Prostate gland (tissue), 2 donors: Measurements from ENCODE around the gene DAPK1.

ENCODE experiments used
- POLR2AphosphoS5 ChIP-seq: sonication (generic); formaldehyde crosslinking; IDR thresholded peaks from one replicate; pipeline ENCODE4 v1.6.1; 2017; ENCODE audit warnings: antibody characterized with exemption
- TF ChIP-seq, protein P1 (sequence below), 4 experiments: fragments of 200-600 bp in 2 of 4; fragments of 450-650 bp in 2 of 4; sonication (generic) in 2 of 4; IDR thresholded peaks; 1 replicate in 3 of 4; 2 replicates in 1 of 4; pipeline ENCODE4 v1.5.1; 2016 to 2019; ENCODE audit warnings: antibody characterized with exemption in 4 of 4, mild to moderate bottlenecking in 2 of 4, moderate library complexity in 2 of 4

DNA sequence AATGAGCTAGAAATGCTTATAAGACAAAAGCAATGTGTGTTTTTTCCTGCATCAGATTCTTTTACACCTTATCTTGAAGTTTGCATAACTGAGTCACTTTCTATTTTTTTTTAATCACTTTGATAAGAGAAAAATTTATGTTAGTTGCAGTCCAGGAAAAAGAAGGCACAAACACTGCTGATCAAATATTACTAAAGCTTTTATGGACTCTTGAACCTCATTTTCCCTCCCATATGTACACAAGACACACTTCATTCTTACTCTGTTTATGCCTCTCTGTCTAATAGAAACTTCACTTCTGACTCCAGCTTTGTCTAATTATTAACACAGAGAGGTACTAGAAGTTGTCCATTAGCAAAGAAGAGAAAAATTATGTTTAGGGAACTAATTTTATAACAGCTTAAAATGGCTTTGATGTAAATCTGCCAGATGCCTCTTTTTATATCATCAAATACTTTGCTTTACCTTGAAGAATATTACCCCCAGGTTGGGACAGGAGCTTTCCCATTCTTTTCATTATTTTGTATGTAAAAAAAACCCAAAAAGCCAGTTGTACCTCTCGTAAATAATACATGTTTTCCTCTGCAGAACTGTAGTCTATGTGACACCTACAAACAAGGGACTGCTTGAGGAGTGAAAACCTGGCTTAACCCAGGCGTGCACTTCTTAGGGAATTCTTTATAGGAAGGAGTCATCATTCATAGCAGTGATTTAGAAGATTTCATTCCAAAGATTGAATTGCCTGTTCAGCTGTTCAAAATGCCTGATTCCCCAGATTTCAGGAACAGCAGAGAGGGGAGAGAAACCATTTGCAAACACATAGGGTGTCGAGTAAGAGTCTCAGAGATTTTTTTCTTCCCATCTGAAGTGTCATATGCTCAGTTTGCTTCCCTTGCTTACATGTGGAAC is 72.6 kb downstream of the DAPK1 start:
- TF ChIP-seq, protein P1, sequence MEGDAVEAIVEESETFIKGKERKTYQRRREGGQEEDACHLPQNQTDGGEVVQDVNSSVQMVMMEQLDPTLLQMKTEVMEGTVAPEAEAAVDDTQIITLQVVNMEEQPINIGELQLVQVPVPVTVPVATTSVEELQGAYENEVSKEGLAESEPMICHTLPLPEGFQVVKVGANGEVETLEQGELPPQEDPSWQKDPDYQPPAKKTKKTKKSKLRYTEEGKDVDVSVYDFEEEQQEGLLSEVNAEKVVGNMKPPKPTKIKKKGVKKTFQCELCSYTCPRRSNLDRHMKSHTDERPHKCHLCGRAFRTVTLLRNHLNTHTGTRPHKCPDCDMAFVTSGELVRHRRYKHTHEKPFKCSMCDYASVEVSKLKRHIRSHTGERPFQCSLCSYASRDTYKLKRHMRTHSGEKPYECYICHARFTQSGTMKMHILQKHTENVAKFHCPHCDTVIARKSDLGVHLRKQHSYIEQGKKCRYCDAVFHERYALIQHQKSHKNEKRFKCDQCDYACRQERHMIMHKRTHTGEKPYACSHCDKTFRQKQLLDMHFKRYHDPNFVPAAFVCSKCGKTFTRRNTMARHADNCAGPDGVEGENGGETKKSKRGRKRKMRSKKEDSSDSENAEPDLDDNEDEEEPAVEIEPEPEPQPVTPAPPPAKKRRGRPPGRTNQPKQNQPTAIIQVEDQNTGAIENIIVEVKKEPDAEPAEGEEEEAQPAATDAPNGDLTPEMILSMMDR (IDR thresholded peaks at IDR 0.05): no peak
- TF ChIP-seq POLR2AphosphoS5: no peak
